ENCODE measurements around the gene VOPP1. TPM values are rescaled to one million over a fixed set of nuclear protein-coding genes. Genes with fewer than 3 reads are reported as not detected.

Gene VOPP1
- total and polyA plus RNA-seq, 3 experiments from 2014 or later, result 34.8 to 67.3 (median 65.6) TPM

- H3K27me3 Mint-ChIP-seq, result no peaks in the 10 kb centered on the region
- peaks cover 64 to 92% (median 86%) of the 10 kb centered on the region in 3 donors for H3K4me1 Mint-ChIP-seq
- H3K36me3 ChIP-seq (ENCODE audit: insufficient read depth, low read length), result peaks cover 4% of the 10 kb centered on the region
- ChIA-PET CTCF (no interaction called here), POLR2A (no interaction called here)
- H3K36me3 Mint-ChIP-seq, result peaks cover 12 to 20% (median 13%) of the 10 kb centered on the region in 3 donors
- H3K27me3 ChIP-seq (ENCODE audit: insufficient read depth, low read length, poor library complexity, severe bottlenecking), result no peaks in the 10 kb centered on the region
- H3K9me3 ChIP-seq (ENCODE audit: low read length), result no peaks in the 10 kb centered on the region
- no peak overlapping the region for H3K4me3 ChIP-seq (ENCODE audit: low read length)
- no peaks in the 10 kb centered on the region for H3K9me3 Mint-ChIP-seq
- H3K4me1 ChIP-seq (ENCODE audit: insufficient read depth, low read length), result peaks cover 38% of the 10 kb centered on the region
- H3K4me3 Mint-ChIP-seq, result peak overlapping the region in 1 of 7 donors; percentile 37
- DNase-seq, result no peak
- H3K27ac ChIP-seq (ENCODE audit: low read depth, low read length), result no peak overlapping the region
- H3K27ac Mint-ChIP-seq, result no peak overlapping the region
Observed at GRCh38 chr7:55539380-55539779, 32.9 kb downstream of the VOPP1 start.

DNA sequence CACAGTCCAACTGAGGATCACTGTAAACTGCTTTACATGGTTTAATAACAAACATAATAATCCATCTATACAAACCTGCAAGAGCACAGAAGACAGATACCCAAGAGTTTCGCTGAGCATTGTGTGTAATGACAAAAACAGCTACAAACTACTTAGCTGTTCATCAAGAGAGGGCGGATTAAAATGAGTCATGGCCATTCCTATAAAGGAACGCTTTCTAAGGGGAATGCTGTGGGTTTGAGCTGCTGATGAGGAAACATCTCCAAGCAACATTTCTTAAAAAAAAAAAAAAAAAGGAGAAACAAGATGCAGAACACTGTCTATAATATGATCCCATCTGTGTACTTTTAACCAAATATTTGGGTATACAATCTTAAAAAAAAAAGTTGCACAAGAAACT lies 33.8 kb downstream of the VOPP1 start:
- DNase-seq, result no peak
- Mint-ChIP-seq H3K27ac (peak overlapping the region in 6 of 8 donors; percentile 5 to 95 (median 36)), H3K36me3 (peaks cover 4 to 12% (median 6%) of the 10 kb centered on the region in 3 donors), H3K4me3 (peak overlapping the region in 3 of 7 donors; percentile 5 to 40 (median 8)), H3K27me3 (no peaks in the 10 kb centered on the region), H3K9me3 (no peaks in the 10 kb centered on the region), H3K4me1 (peaks cover 65 to 92% (median 86%) of the 10 kb centered on the region in 3 donors)
- H3K27me3 ChIP-seq (ENCODE audit: insufficient read depth, low read length, poor library complexity, severe bottlenecking), result no peaks in the 10 kb centered on the region
- H3K4me1 ChIP-seq (ENCODE audit: insufficient read depth, low read length), result peaks cover 46% of the 10 kb centered on the region
- no peaks in the 10 kb centered on the region for H3K9me3 ChIP-seq (ENCODE audit: low read length)
- POLR2A ChIA-PET, result no interaction called here
- no peak overlapping the region for H3K27ac ChIP-seq (ENCODE audit: low read depth, low read length)
- CTCF ChIA-PET, result interaction anchor here (0.7 to 2.5 kb wide), 2 partner anchors 8 to 18 kb away, joined by 3 to 9 read pairs; no protein-coding TSS in a partner anchor
- no peaks in the 10 kb centered on the region for H3K36me3 ChIP-seq (ENCODE audit: insufficient read depth, low read length)
- no peak overlapping the region for H3K4me3 ChIP-seq (ENCODE audit: low read length)

- CTCF ChIA-PET, result interaction anchor here (2.5 kb wide), 1 partner anchor 9 kb away, joined by 9 read pairs; no protein-coding TSS in a partner anchor
Observed at GRCh38 chr7:55537458-55537990, 34.8 kb downstream of the VOPP1 start.

GRCh38 chr7:55536619-55537457 lies 35.5 kb downstream of the VOPP1 start:
- H3K4me3 Mint-ChIP-seq, result peak overlapping the region; percentile 8 to 83 (median 61)
- Histone ChIP-seq H3K9me3 (ENCODE audit: low read length) (no peaks in the 10 kb centered on the region), H3K27ac (ENCODE audit: low read depth, low read length) (no peak overlapping the region), H3K4me1 (ENCODE audit: insufficient read depth, low read length) (peaks cover 63% of the 10 kb centered on the region), H3K4me3 (ENCODE audit: low read length) (no peak overlapping the region), H3K36me3 (ENCODE audit: insufficient read depth, low read length) (peaks cover 2% of the 10 kb centered on the region), H3K27me3 (ENCODE audit: insufficient read depth, low read length, poor library complexity, severe bottlenecking) (no peaks in the 10 kb centered on the region)
- H3K4me1 Mint-ChIP-seq, result peaks cover 79 to 98% (median 93%) of the 10 kb centered on the region in 3 donors
- DNase-seq, result peak in 2 of 5 donors; percentile 18 to 58
- ChIA-PET POLR2A (no interaction called here), CTCF (interaction anchor here (1.8 to 2.5 kb wide), 2 partner anchors 10 to 68 kb away, joined by 3 to 9 read pairs; no protein-coding TSS in a partner anchor)
- peak overlapping the region in 7 of 8 donors; percentile 57 to 95 (median 84) for H3K27ac Mint-ChIP-seq
- H3K27me3 Mint-ChIP-seq, result peaks cover 0 to 4% of the 10 kb centered on the region in 2 donors
- peaks cover 3 to 8% (median 4%) of the 10 kb centered on the region in 3 donors for H3K36me3 Mint-ChIP-seq
- no peaks in the 10 kb centered on the region for H3K9me3 Mint-ChIP-seq

More at GRCh38 chr7:55537458-55537990, 34.8 kb downstream of the VOPP1 start:
- no peak for DNase-seq
- POLR2A ChIA-PET, result no interaction called here
- H3K4me1 Mint-ChIP-seq, result peaks cover 75 to 98% (median 91%) of the 10 kb centered on the region in 3 donors
- Histone ChIP-seq H3K36me3 (ENCODE audit: insufficient read depth, low read length) (no peaks in the 10 kb centered on the region), H3K4me3 (ENCODE audit: low read length) (no peak overlapping the region), H3K27ac (ENCODE audit: low read depth, low read length) (no peak overlapping the region), H3K4me1 (ENCODE audit: insufficient read depth, low read length) (peaks cover 56% of the 10 kb centered on the region), H3K27me3 (ENCODE audit: insufficient read depth, low read length, poor library complexity, severe bottlenecking) (no peaks in the 10 kb centered on the region), H3K9me3 (ENCODE audit: low read length) (no peaks in the 10 kb centered on the region)
- H3K9me3 Mint-ChIP-seq, result no peaks in the 10 kb centered on the region
- H3K36me3 Mint-ChIP-seq, result peaks cover 3 to 8% (median 4%) of the 10 kb centered on the region in 3 donors
- H3K4me3 Mint-ChIP-seq, result peak overlapping the region in 6 of 7 donors; percentile 60 to 83 (median 65)
- peaks cover 0 to 4% of the 10 kb centered on the region in 2 donors for H3K27me3 Mint-ChIP-seq
- peak overlapping the region in 7 of 8 donors; percentile 48 to 95 (median 84) for H3K27ac Mint-ChIP-seq

GRCh38 chr7:55535617-55536016 lies 36.7 kb downstream of the VOPP1 start:
- Mint-ChIP-seq H3K4me1 (peaks cover 83 to 95% (median 93%) of the 10 kb centered on the region in 3 donors), H3K9me3 (no peaks in the 10 kb centered on the region), H3K36me3 (peaks cover 2 to 3% (median 3%) of the 10 kb centered on the region in 3 donors), H3K27me3 (peaks cover 0 to 4% of the 10 kb centered on the region in 2 donors), H3K4me3 (peak overlapping the region in 6 of 7 donors; percentile 71 to 83 (median 80)), H3K27ac (peak overlapping the region in 7 of 8 donors; percentile 65 to 96 (median 87))
- H3K4me1 ChIP-seq (ENCODE audit: insufficient read depth, low read length), result peaks cover 67% of the 10 kb centered on the region
- H3K4me3 ChIP-seq (ENCODE audit: low read length), result no peak overlapping the region
- CTCF ChIA-PET, result interaction anchor here (1.6 to 1.8 kb wide), 2 partner anchors 66 to 429 kb away, joined by 3 read pairs; no protein-coding TSS in a partner anchor
- H3K27ac ChIP-seq (ENCODE audit: low read depth, low read length), result no peak overlapping the region
- no peak for DNase-seq
- H3K27me3 ChIP-seq (ENCODE audit: insufficient read depth, low read length, poor library complexity, severe bottlenecking), result no peaks in the 10 kb centered on the region
- H3K9me3 ChIP-seq (ENCODE audit: low read length), result no peaks in the 10 kb centered on the region
- POLR2A ChIA-PET, result no interaction called here
- H3K36me3 ChIP-seq (ENCODE audit: insufficient read depth, low read length), result peaks cover 4% of the 10 kb centered on the region

DNA sequence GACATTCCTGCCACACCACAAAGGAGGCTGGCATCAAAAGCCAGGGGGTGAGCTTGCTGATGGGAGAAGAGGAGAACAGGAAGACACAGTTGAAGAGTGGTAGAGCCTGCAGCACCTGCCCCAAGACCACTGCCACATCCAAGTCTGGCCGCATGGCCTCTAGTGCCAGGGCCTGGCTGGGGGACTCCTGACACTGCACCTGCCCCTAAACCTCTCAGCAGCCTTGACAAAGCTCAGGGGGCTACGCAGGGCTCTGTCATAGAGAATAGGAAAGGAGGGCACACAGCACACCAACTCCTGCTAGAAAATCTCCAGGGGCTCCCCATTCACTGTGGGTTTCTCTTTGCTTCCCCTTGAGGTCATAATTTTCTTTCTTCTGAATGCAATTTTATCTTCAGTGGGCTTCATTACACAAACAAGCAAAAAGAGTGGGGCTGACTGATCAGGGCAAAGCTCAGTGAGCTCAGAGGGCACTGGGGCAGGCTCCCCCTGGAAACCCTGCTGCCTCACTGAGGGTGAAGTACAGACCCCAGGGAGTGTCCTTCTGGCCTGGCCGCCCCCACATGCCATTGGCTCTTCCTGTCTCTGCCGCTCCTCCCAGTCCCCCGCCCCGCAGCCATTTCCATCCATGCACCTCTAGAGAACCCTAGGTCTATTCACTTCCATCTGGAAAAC lies 37.2 kb downstream of the VOPP1 start:
- DNase-seq, result no peak
- Histone ChIP-seq H3K9me3 (ENCODE audit: low read length) (no peaks in the 10 kb centered on the region), H3K4me1 (ENCODE audit: insufficient read depth, low read length) (peaks cover 67% of the 10 kb centered on the region), H3K36me3 (ENCODE audit: insufficient read depth, low read length) (peaks cover 4% of the 10 kb centered on the region), H3K4me3 (ENCODE audit: low read length) (peak overlapping the region; percentile 9), H3K27me3 (ENCODE audit: insufficient read depth, low read length, poor library complexity, severe bottlenecking) (no peaks in the 10 kb centered on the region), H3K27ac (ENCODE audit: low read depth, low read length) (no peak overlapping the region)
- Mint-ChIP-seq H3K36me3 (peaks cover 0 to 2% (median 0%) of the 10 kb centered on the region in 3 donors), H3K27ac (peak overlapping the region; percentile 76 to 99 (median 95)), H3K4me1 (peaks cover 83 to 95% (median 95%) of the 10 kb centered on the region in 3 donors), H3K4me3 (peak overlapping the region in 6 of 7 donors; percentile 33 to 83 (median 77)), H3K27me3 (peaks cover 0 to 4% of the 10 kb centered on the region in 2 donors), H3K9me3 (no peaks in the 10 kb centered on the region)
- ChIA-PET POLR2A (interaction anchor here (1.3 to 1.8 kb wide), 3 partner anchors 11 to 66 kb away, joined by 3 to 9 read pairs (median 4); no protein-coding TSS in a partner anchor), CTCF (interaction anchor here (1.6 to 2.2 kb wide), 6 partner anchors 19 to 430 kb away, joined by 3 to 7 read pairs (median 4); no protein-coding TSS in a partner anchor)

DNA sequence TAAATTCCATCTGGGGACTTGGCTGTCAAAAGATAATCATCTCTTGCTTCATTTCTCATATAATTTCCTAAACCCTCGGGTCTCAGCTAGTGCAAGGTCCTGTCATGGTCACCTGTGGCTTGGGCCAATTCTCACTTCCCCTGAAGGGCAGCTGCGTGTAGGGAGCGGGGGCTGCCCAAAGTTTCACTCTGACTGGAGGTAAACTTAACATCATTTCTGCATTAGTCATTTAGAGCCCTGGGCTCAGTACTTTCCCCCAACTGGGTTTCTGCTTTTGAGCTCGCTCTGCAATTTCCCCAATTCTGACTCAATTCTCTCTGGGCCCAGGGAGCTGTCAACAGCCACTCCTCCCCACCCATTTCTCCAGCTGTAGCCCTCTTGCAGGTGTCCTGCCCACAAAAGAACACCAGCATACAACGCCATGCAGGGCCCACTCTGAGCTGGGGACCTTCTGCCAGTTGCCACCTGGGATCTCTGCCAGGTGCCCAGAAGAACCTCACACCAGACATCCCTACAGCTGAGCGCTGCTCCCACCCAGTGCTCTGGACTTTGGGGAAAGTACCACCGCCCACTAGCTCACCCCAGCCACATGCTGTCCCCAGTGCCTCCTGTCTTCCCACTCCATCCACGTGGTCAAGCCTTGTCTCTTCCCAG lies 37.9 kb downstream of the VOPP1 start:
- Histone ChIP-seq H3K27me3 (ENCODE audit: insufficient read depth, low read length, poor library complexity, severe bottlenecking) (no peaks in the 10 kb centered on the region), H3K9me3 (ENCODE audit: low read length) (no peaks in the 10 kb centered on the region), H3K27ac (ENCODE audit: low read depth, low read length) (no peak overlapping the region), H3K4me1 (ENCODE audit: insufficient read depth, low read length) (peaks cover 67% of the 10 kb centered on the region), H3K4me3 (ENCODE audit: low read length) (peak overlapping the region; percentile 9), H3K36me3 (ENCODE audit: insufficient read depth, low read length) (peaks cover 4% of the 10 kb centered on the region)
- DNase-seq, result peak in 3 of 5 donors; percentile 9 to 68 (median 19)
- ChIA-PET POLR2A (interaction anchor here (0.6 to 1.8 kb wide), 6 partner anchors 10 to 97 kb away, joined by 3 to 9 read pairs (median 4); no protein-coding TSS in a partner anchor), CTCF (interaction anchor here (0.8 to 2.2 kb wide), 10 partner anchors 13 to 431 kb away, joined by 3 to 7 read pairs (median 3); partner anchors contain the start of gene VOPP1)
- peak overlapping the region; percentile 60 to 91 (median 81) for H3K4me3 Mint-ChIP-seq
- H3K9me3 Mint-ChIP-seq, result no peaks in the 10 kb centered on the region
- H3K36me3 Mint-ChIP-seq, result no peaks in the 10 kb centered on the region
- peak overlapping the region; percentile 76 to 99 (median 95) for H3K27ac Mint-ChIP-seq
- peaks cover 87 to 96% (median 95%) of the 10 kb centered on the region in 3 donors for H3K4me1 Mint-ChIP-seq
- H3K27me3 Mint-ChIP-seq, result peaks cover 0 to 4% of the 10 kb centered on the region in 2 donors
